GM18511 (cell line): ENCODE data around the gene COL4A2.
"Not testable (repeated sequence)": the region's sequence is repeated elsewhere in the genome, so short reads cannot be mapped to it uniquely, and the experiment has no call there.

ENCODE experiments used
- ATAC-seq: cut with Tn5 transposase; IDR thresholded peaks from one replicate; pipeline ENCODE4 v1.9.1; 2021; ENCODE audit warnings: mild to moderate bottlenecking, moderate library complexity; ENCODE audit not compliant: unreplicated experiment

Gene COL4A2

GRCh38 chr13:110305949-110306339, 1.1 kb upstream of the COL4A2 start:
- no peak for ATAC-seq

- ATAC-seq = no peak
Measured at GRCh38 chr13:110306340-110306959, 634 bp upstream of the COL4A2 start.

GRCh38 chr13:110307767-110308655, 927 bp downstream of the COL4A2 start:
- no peak for ATAC-seq

- ATAC-seq = no peak
Measured at GRCh38 chr13:110308656-110309359, 1.7 kb downstream of the COL4A2 start.

GRCh38 chr13:110309661-110310524, 2.8 kb downstream of the COL4A2 start:
- ATAC-seq = no peak

- no peak for ATAC-seq
Measured at GRCh38 chr13:110310541-110311442, 3.7 kb downstream of the COL4A2 start.

GRCh38 chr13:110311443-110312338, 4.6 kb downstream of the COL4A2 start:
- no peak for ATAC-seq

GRCh38 chr13:110312339-110313031, 5.4 kb downstream of the COL4A2 start:
- ATAC-seq = no peak

GRCh38 chr13:110313261-110313660, 6.2 kb downstream of the COL4A2 start:
- not testable (repeated sequence) for ATAC-seq

- ATAC-seq = not testable (repeated sequence)
Measured at GRCh38 chr13:110313733-110314132, 6.6 kb downstream of the COL4A2 start.

- no peak for ATAC-seq
Measured at GRCh38 chr13:110314516-110315245, 7.6 kb downstream of the COL4A2 start.

- ATAC-seq = no peak
Measured at GRCh38 chr13:110316196-110316595, 9.1 kb downstream of the COL4A2 start.

GRCh38 chr13:110317093-110317492, 10.0 kb downstream of the COL4A2 start:
- ATAC-seq = no peak

- no peak for ATAC-seq
Measured at GRCh38 chr13:110317496-110318195, 10.6 kb downstream of the COL4A2 start.

- ATAC-seq = no peak
Measured at GRCh38 chr13:110318920-110319319, 11.8 kb downstream of the COL4A2 start.

GRCh38 chr13:110319397-110319773, 12.3 kb downstream of the COL4A2 start:
- no peak for ATAC-seq
